DOHH2 (cell line): ENCODE data around the gene AMBRA1.

ENCODE experiments used
- H3F3A ChIP-seq: fragments of 200-600 bp; sonication (generic), shearing (Covaris generic); 2 replicates; pipeline ENCODE4 v1.6.0; 2016; ENCODE audit warnings: antibody characterized with exemption, mild to moderate bottlenecking; ENCODE audit not compliant: control insufficient read depth, insufficient read depth
- H3K27ac ChIP-seq: fragments of 200-600 bp; sonication (generic); 2 replicates; pipeline ENCODE4 v1.5.1; 2014; ENCODE audit warnings: low read depth, mild to moderate bottlenecking, low read length, moderate library complexity
- H3K27me3 ChIP-seq: fragments of 200-600 bp; sonication (generic); 2 replicates; pipeline ENCODE4 v1.6.1; 2014; ENCODE audit warnings: mild to moderate bottlenecking, low read length, mixed read lengths; ENCODE audit not compliant: control insufficient read depth
- H3K36me3 ChIP-seq: fragments of 200-600 bp; sonication (generic); 2 replicates; pipeline ENCODE4 v1.6.1; 2014; ENCODE audit warnings: mild to moderate bottlenecking, low read length, moderate library complexity, mixed read lengths; ENCODE audit not compliant: control insufficient read depth
- H3K4me1 ChIP-seq: fragments of 200-600 bp; sonication (generic); 2 replicates; pipeline ENCODE4 v1.6.1; 2014; ENCODE audit warnings: mild to moderate bottlenecking, low read length, mixed read lengths; ENCODE audit not compliant: control insufficient read depth
- H3K4me2 ChIP-seq: fragments of 200-600 bp; sonication (generic); 2 replicates; pipeline ENCODE4 v1.6.0; 2014; ENCODE audit warnings: mild to moderate bottlenecking, low read length, moderate library complexity
- H3K4me3 ChIP-seq: fragments of 200-600 bp; sonication (generic); 2 replicates; pipeline ENCODE4 v1.5.1; 2014; ENCODE audit warnings: mild to moderate bottlenecking, low read length, mixed read lengths
- H3K79me2 ChIP-seq: fragments of 200-600 bp; sonication (generic); 2 replicates; pipeline ENCODE4 v1.6.1; 2014; ENCODE audit warnings: mild to moderate bottlenecking, low read length, mixed read lengths; ENCODE audit not compliant: control insufficient read depth
- H3K9me2 ChIP-seq: fragments of 200-600 bp; sonication (generic); replicated peaks from 2 replicates; pipeline ENCODE4 v1.6.1; 2014; ENCODE audit warnings: mild to moderate bottlenecking, low read length, mixed read lengths; ENCODE audit not compliant: control insufficient read depth
- H3K9me3 ChIP-seq: fragments of 200-600 bp; sonication (generic); 2 replicates; pipeline ENCODE4 v1.6.1; 2014; ENCODE audit warnings: antibody characterized with exemption, low read length, mixed read lengths; ENCODE audit not compliant: control insufficient read depth, insufficient read depth
- H4K20me1 ChIP-seq: fragments of 200-600 bp; sonication (generic); 2 replicates; pipeline ENCODE4 v1.6.0; 2014; ENCODE audit warnings: low read depth, mild to moderate bottlenecking, antibody characterized with exemption, low read length, moderate library complexity; ENCODE audit not compliant: control insufficient read depth, insufficient read depth
- CTCF ChIP-seq: fragments of 200-600 bp; sonication (generic); IDR thresholded peaks from one replicate; pipeline ENCODE4 v1.5.1; 2014; ENCODE audit warnings: antibody characterized with exemption, mild to moderate bottlenecking, low read depth, low read length; ENCODE audit not compliant: poor library complexity, severe bottlenecking
- EZH2phosphoT487 ChIP-seq: fragments of 200-600 bp; sonication (generic); IDR thresholded peaks from 2 replicates; pipeline ENCODE4 v1.6.1; 2017; ENCODE audit warnings: borderline replicate concordance, mild to moderate bottlenecking, antibody characterized with exemption, low read length, moderate library complexity, mixed read lengths

AMBRA1 gene

GRCh38 chr11:46362156-46363030, 231.4 kb downstream of the AMBRA1 start:
- H3K9me2 ChIP-seq: no peaks in the 10 kb centered on the region
- peak overlapping the region; percentile 75 for H3K4me3 ChIP-seq
- H3K36me3 ChIP-seq: peaks cover 3% of the 10 kb centered on the region; the same call in 1 of the 2 replicates
- H3K27ac ChIP-seq: peak overlapping the region; percentile 56; the same call in 1 of the 2 replicates
- H3F3A ChIP-seq: peaks cover 8% of the 10 kb centered on the region
- H4K20me1 ChIP-seq: no peaks in the 10 kb centered on the region; the same call in 1 of the 2 replicates
- no peaks in the 10 kb centered on the region for H3K9me3 ChIP-seq
- TF ChIP-seq CTCF (no peak), EZH2phosphoT487 (no peak)
- peak overlapping the region; percentile 93 for H3K4me2 ChIP-seq
- peaks cover 45% of the 10 kb centered on the region for H3K79me2 ChIP-seq
- no peaks in the 10 kb centered on the region for H3K27me3 ChIP-seq
- peaks cover 26% of the 10 kb centered on the region for H3K4me1 ChIP-seq

- peaks cover 8% of the 10 kb centered on the region for H3F3A ChIP-seq
- H4K20me1 ChIP-seq: no peaks in the 10 kb centered on the region; the same call in 1 of the 2 replicates
- peak overlapping the region; percentile 93 for H3K4me2 ChIP-seq
- H3K4me1 ChIP-seq: peaks cover 26% of the 10 kb centered on the region
- no peaks in the 10 kb centered on the region for H3K9me3 ChIP-seq
- TF ChIP-seq EZH2phosphoT487 (no peak), CTCF (no peak)
- H3K9me2 ChIP-seq: no peaks in the 10 kb centered on the region
- H3K27me3 ChIP-seq: no peaks in the 10 kb centered on the region
- H3K4me3 ChIP-seq: peak overlapping the region; percentile 75
- peaks cover 3% of the 10 kb centered on the region; the same call in 1 of the 2 replicates for H3K36me3 ChIP-seq
- peak overlapping the region; percentile 56 for H3K27ac ChIP-seq
- peaks cover 53% of the 10 kb centered on the region for H3K79me2 ChIP-seq
Observed at GRCh38 chr11:46361283-46362155, 232.3 kb downstream of the AMBRA1 start.

GRCh38 chr11:46360878-46361277, 232.9 kb downstream of the AMBRA1 start:
- H3K27ac ChIP-seq: peak overlapping the region; percentile 56
- peaks cover 58% of the 10 kb centered on the region for H3K79me2 ChIP-seq
- peaks cover 26% of the 10 kb centered on the region for H3K4me1 ChIP-seq
- H3K36me3 ChIP-seq: peaks cover 3% of the 10 kb centered on the region; the same call in 1 of the 2 replicates
- H3K9me3 ChIP-seq: no peaks in the 10 kb centered on the region
- peak overlapping the region; percentile 93 for H3K4me2 ChIP-seq
- peak overlapping the region; percentile 75 for H3K4me3 ChIP-seq
- H3K27me3 ChIP-seq: no peaks in the 10 kb centered on the region
- no peak for TF ChIP-seq CTCF
- TF ChIP-seq EZH2phosphoT487: no peak
- H3F3A ChIP-seq: peaks cover 8% of the 10 kb centered on the region
- H3K9me2 ChIP-seq: no peaks in the 10 kb centered on the region
- no peaks in the 10 kb centered on the region for H4K20me1 ChIP-seq
